Keratinocyte (primary cell): Measurements from ENCODE around the gene AGBL2. TPM values are rescaled to one million over a fixed set of nuclear protein-coding genes. Genes with fewer than 3 reads are reported as not detected.

Experiments used
- DNase-seq: peaks from one replicate; pipeline ENCODE4 v3.0.0-alpha.2; 2011; ENCODE audit warnings: low read depth, missing footprints, low spot score
- FAIRE-seq: peaks from 2 replicates; lab custom pipeline; 2011; peaks lifted over from hg19 to GRCh38; lab: Jason Lieb, UNC
- H2AFZ ChIP-seq: 2 replicates; pipeline ENCODE4 v1.6.0; 2012; ENCODE audit warnings: low read length, control low read depth, inconsistent platforms; ENCODE audit not compliant: control insufficient read depth
- H3K27ac ChIP-seq: 2 replicates; pipeline ENCODE4 v1.5.1; 2011; ENCODE audit warnings: low read length; ENCODE audit not compliant: control insufficient read depth, insufficient read depth
- H3K27me3 ChIP-seq: 3 replicates; pipeline ENCODE4 v1.6.0; 2011; ENCODE audit warnings: low read length; ENCODE audit not compliant: control insufficient read depth, insufficient read depth; ENCODE audit errors: extremely low read depth
- H3K36me3 ChIP-seq, 2 experiments: 2 replicates in 1 of 2; 3 replicates in 1 of 2; pipeline ENCODE4 v1.5.1; 2011; ENCODE audit warnings: low read length in 2 of 2, mild to moderate bottlenecking in 1 of 2; ENCODE audit not compliant: control insufficient read depth in 2 of 2, insufficient read depth in 2 of 2; ENCODE audit errors: extremely low read depth in 1 of 2
- H3K4me1 ChIP-seq: 3 replicates; pipeline ENCODE4 v1.5.1; 2011; ENCODE audit warnings: low read length; ENCODE audit not compliant: control insufficient read depth, insufficient read depth; ENCODE audit errors: extremely low read depth
- H3K4me2 ChIP-seq: 3 replicates; pipeline ENCODE4 v1.6.0; 2011; ENCODE audit warnings: low read depth, low read length; ENCODE audit not compliant: control insufficient read depth, insufficient read depth; ENCODE audit errors: extremely low read depth
- H3K4me3 ChIP-seq, 3 experiments: fragments of 200-600 bp in 1 of 3; sonication (generic) in 1 of 3; 2 replicates in 2 of 3; 3 replicates in 1 of 3; pipeline ENCODE4 v1.5.1; 2011 to 2016; ENCODE audit warnings: low read length in 3 of 3, mild to moderate bottlenecking in 3 of 3, control low read depth in 2 of 3, inconsistent platforms in 1 of 3, low read depth in 1 of 3, mixed read lengths in 1 of 3, mixed run types in 1 of 3, moderate library complexity in 1 of 3; ENCODE audit not compliant: control insufficient read depth in 2 of 3, insufficient read depth in 2 of 3; ENCODE audit errors: extremely low read depth in 1 of 3
- H3K79me2 ChIP-seq: 2 replicates; pipeline ENCODE4 v1.6.0; 2012; ENCODE audit warnings: low read length; ENCODE audit not compliant: control insufficient read depth, insufficient read depth
- H3K9ac ChIP-seq: 3 replicates; pipeline ENCODE4 v1.6.0; 2011; ENCODE audit warnings: low read length; ENCODE audit not compliant: control insufficient read depth, insufficient read depth; ENCODE audit errors: extremely low read depth
- H3K9me1 ChIP-seq: 3 replicates; pipeline ENCODE4 v1.6.0; 2011; ENCODE audit warnings: low read length; ENCODE audit not compliant: control insufficient read depth, insufficient read depth; ENCODE audit errors: extremely low read depth
- H3K9me3 ChIP-seq: 2 replicates; pipeline ENCODE4 v1.5.1; 2012; ENCODE audit warnings: low read depth, low read length; ENCODE audit not compliant: control insufficient read depth
- H4K20me1 ChIP-seq: 3 replicates; pipeline ENCODE4 v1.6.0; 2011; ENCODE audit warnings: low read length; ENCODE audit not compliant: control insufficient read depth, insufficient read depth; ENCODE audit errors: extremely low read depth
- CTCF ChIP-seq, 3 experiments: IDR thresholded peaks in 1 of 3; conservative IDR thresholded peaks in 1 of 3; optimal IDR thresholded peaks in 1 of 3; 2 replicates in 2 of 3; 3 replicates in 1 of 3; pipeline versions ENCODE3 to v1.5.1; 2011; ENCODE audit warnings: low read length in 3 of 3, mild to moderate bottlenecking in 3 of 3, moderate library complexity in 2 of 3, control low read depth in 1 of 3, inconsistent platforms in 1 of 3; ENCODE audit not compliant: insufficient read depth in 2 of 3; ENCODE audit errors: extremely low read depth in 1 of 3
- EZH2 ChIP-seq: IDR thresholded peaks from one replicate; pipeline ENCODE4 v1.6.1; 2012; ENCODE audit warnings: inconsistent platforms, mild to moderate bottlenecking, low read length, moderate library complexity
- dilution Hi-C: fragments of 300-500 bp; cut with MboI; formaldehyde crosslinking; loops from one replicate; pipeline ENCODE4 v1.7.0; 2020; ENCODE audit warnings: low sequenced_read_pairs; ENCODE audit not compliant: extremely low pct_ligation_motif_present
- polyA plus RNA-seq, 5 experiments: library from polyadenylated mRNA; depleted of rRNA in 3 of 5; stranded (reverse) in 3 of 5; stranded (forward) in 1 of 5; unstranded in 1 of 5; fragments of >200 nt; gene quantifications; 1 replicate in 1 of 5; 2 replicates in 3 of 5; 3 replicates in 1 of 5; pipeline versions ENCODE4 v1.2.1 to v1.2.3, GENCODE V29; 2011 to 2012; ENCODE audit warnings: missing spikeins in 2 of 5, low read depth in 1 of 5, low replicate concordance in 1 of 5

Gene AGBL2
- polyA plus RNA-seq, 1 donor (not counting 4 experiments of a cell fraction or from before 2014, with no cell fraction given): 1.3 TPM

DNA sequence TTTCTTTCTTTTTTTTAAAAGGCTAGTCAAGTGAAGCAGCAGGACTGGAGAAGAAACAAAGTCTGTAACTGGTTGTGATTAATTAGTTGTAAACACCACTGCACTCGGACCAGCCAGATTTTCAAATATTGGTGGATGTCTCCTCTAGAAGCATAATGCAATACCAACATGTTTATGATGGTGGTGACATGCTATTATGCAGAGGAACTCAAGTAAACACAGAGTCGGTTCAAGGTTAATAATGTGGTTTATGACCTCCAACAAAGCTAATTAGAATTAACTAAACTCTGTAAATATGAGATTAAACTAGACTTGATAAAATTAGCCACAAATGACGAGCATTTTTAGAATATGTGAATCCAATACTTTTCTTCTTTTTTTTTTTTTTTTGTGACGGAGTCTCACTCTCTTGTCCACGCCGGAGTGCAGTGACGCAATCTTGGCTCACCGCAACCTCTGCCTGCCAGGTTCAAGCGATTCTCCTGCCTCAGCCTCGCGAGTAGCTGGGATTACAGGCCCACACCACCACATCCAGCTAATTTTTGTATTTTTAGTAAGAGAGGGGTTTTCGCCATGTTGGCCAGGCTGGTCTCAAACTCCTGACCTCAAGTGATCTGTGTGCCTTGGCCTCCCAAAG, 11.8 kb upstream of the AGBL2 start:
- Histone ChIP-seq H2AFZ (no peak overlapping the region), H3K36me3 (peaks cover 30 to 39% of the 10 kb centered on the region in 2 experiments), H3K4me3 (no peak overlapping the region), H4K20me1 (no peaks in the 10 kb centered on the region), H3K9ac (no peak overlapping the region), H3K4me2 (no peak overlapping the region), H3K4me1 (no peaks in the 10 kb centered on the region), H3K27me3 (no peaks in the 10 kb centered on the region), H3K27ac (no peak overlapping the region), H3K9me3 (no peaks in the 10 kb centered on the region), H3K9me1 (no peaks in the 10 kb centered on the region), H3K79me2 (no peaks in the 10 kb centered on the region)
- dilution Hi-C loops: no loop called here
- no peak for TF ChIP-seq EZH2
- TF ChIP-seq CTCF (optimal IDR thresholded peaks at IDR 0.05 in 1 of 3, IDR thresholded peaks at IDR 0.05 in 1 of 3, conservative IDR thresholded peaks at IDR 0.05 in 1 of 3; ENCODE audit: extremely low read depth in 1 of 3, insufficient read depth in 2 of 3, low read length in 3 of 3): no peak
- FAIRE-seq (no peak), DNase-seq (no peak)

- Histone ChIP-seq H3K4me3 (no peak overlapping the region), H3K27me3 (no peaks in the 10 kb centered on the region), H3K9me3 (no peaks in the 10 kb centered on the region), H3K4me2 (no peak overlapping the region), H3K9ac (no peak overlapping the region), H3K4me1 (no peaks in the 10 kb centered on the region), H3K9me1 (no peaks in the 10 kb centered on the region), H3K27ac (no peak overlapping the region), H2AFZ (no peak overlapping the region), H4K20me1 (no peaks in the 10 kb centered on the region), H3K79me2 (no peaks in the 10 kb centered on the region), H3K36me3 (peaks cover 25 to 32% of the 10 kb centered on the region in 2 experiments)
- FAIRE-seq: no peak
- dilution Hi-C loops: no loop called here
- no peak for TF ChIP-seq EZH2
- no peak for TF ChIP-seq CTCF (optimal IDR thresholded peaks at IDR 0.05 in 1 of 3, IDR thresholded peaks at IDR 0.05 in 1 of 3, conservative IDR thresholded peaks at IDR 0.05 in 1 of 3; ENCODE audit: extremely low read depth in 1 of 3, insufficient read depth in 2 of 3, low read length in 3 of 3)
- DNase-seq: no peak
Measured at GRCh38 chr11:47726118-47726442, 10.9 kb upstream of the AGBL2 start.
